C4-2B (cell line): ENCODE data around the gene MSI1.
A peak's percentile ranks its signal among the peaks of the same experiment; 100 is the strongest.

Experiments
- H3K27ac ChIP-seq: fragments of 450-650 bp; 2 replicates; pipeline ENCODE4 v1.5.1; 2017
- ZFX ChIP-seq: fragments of 450-650 bp; IDR thresholded peaks from 2 replicates; pipeline ENCODE4 v1.6.1; 2017
- TF ChIP-seq, protein P1 (sequence below): fragments of 450-650 bp; conservative IDR thresholded peaks from 2 replicates; pipeline ENCODE4 v1.5.1; 2017; ENCODE audit warnings: mild to moderate bottlenecking

Gene MSI1

DNA sequence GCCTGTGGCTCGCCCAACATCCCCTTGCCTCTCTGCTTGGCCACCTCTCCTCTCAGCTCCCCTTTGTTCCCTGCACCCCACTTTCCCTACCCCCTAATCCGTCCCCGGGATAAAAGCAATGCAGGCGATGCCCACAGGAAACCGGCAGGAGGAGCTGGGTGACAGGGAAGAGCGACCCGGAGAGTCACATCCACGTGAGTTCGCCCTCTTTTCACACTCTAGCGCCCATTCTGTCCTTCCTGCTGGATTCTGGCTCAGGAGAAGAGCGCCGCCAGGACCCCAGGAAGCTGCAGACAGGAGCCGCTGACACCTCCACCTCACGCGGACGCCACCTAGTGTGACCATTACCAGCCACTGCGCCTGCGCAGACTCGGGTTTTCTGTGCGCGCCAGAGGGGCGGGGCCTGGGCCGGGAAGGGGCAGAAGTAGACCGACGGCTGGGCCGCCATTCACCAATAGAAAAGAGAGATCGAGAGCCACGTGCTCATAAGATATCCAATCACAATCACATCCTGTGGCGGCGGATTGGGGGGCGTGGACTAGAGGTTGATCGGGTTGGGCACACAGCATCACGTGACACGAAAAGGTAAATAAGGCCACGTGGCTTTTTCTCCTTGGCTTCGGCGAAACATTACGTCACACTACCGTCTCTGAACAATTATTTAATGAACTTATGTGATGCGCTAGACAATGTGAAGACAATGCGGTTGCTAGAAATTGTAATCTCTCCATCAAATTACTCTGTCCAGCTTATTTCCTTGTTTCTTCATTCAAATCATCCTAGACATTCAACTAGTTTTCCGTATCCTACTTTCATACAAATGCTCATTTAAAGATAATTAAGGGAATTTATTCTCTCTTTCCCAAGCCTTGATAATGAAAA, 51.5 kb downstream of the MSI1 start:
- TF ChIP-seq ZFX: no peak
- TF ChIP-seq, protein P1, sequence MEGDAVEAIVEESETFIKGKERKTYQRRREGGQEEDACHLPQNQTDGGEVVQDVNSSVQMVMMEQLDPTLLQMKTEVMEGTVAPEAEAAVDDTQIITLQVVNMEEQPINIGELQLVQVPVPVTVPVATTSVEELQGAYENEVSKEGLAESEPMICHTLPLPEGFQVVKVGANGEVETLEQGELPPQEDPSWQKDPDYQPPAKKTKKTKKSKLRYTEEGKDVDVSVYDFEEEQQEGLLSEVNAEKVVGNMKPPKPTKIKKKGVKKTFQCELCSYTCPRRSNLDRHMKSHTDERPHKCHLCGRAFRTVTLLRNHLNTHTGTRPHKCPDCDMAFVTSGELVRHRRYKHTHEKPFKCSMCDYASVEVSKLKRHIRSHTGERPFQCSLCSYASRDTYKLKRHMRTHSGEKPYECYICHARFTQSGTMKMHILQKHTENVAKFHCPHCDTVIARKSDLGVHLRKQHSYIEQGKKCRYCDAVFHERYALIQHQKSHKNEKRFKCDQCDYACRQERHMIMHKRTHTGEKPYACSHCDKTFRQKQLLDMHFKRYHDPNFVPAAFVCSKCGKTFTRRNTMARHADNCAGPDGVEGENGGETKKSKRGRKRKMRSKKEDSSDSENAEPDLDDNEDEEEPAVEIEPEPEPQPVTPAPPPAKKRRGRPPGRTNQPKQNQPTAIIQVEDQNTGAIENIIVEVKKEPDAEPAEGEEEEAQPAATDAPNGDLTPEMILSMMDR: peak; percentile 56
- H3K27ac ChIP-seq: peak overlapping the region; percentile 80

DNA sequence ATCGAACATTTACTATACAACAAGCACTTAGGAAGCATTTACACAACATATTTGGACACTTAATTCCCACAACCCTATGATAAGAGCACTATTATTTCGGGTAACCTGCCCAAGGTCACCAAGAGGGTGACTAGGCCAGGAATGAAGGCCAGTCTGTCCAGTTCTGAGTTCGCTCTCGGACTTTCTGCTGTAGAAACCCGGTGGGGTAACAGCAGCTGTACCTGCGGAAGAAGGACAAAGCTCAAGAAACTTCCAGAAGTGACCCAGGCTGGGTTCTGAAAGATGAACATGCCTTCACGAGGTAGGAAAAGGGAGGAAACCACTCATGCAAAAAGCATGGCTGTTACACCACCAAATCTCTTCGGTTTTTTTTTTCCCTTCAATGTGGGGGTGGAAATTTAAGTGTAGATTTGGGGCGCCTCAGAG, 52.2 kb downstream of the MSI1 start:
- TF ChIP-seq, protein P1: no peak
- TF ChIP-seq ZFX: no peak
- peak overlapping the region; percentile 80 for H3K27ac ChIP-seq

DNA sequence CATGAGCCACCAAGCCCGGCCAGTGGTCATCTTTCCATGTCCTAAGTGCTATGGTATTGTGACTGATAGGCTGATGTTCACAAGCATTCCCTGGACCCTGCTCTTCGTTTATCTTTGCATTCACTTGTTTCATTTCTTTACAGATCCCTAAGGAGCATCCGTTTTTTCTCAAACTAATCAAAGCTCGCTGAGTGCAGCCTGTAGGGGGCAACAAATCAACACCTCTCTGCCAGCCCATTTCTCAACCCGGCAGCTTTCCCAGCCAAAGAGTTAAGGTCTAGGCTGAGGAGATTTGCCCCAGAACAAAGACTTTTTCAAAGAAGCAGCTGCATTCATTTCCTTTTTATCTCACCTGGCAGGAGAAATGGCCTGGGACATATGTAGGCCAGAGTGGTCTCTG, 54.7 kb downstream of the MSI1 start:
- H3K27ac ChIP-seq: no peak overlapping the region
- TF ChIP-seq, protein P1: peak; percentile 53
- TF ChIP-seq ZFX: no peak

DNA sequence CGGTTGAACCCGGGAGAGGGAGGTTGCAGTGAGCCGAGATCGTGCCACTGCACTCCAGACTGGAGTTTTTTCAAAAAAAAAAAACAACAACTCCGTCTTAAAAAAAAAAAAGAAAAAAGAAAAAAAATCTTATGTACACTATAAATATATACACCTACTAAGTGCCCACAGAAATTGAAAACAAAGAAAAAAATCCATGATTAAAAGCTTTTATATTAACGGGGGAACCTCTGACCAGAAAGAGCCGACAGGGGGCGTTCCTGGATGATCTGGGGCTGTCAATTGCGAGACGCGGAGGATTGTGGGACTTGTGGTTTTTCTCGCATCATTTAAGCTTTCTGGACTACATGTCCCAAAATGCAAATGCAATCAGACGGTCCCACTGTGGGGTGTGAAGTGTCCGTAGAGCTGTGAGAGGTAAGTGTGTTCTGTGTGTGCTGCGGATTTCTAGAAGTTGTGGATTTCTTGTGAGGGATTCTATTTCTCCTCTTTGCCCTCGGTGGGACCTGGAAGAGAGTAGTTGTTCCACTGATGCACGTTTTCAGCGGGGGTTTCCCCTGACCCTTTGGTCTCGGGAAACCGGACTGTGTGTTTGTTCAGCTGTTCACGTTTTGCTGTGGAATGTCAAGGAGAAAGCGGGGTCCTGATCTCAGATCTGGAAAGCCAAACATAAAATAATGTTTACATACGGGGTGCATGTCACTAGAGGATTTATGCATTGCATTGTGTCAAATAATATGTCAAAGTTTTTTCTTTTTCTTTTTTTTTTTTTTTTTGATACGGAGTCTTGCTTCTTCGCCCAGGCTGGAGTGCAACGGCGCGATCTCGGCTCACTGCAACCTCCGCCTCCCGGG, 66.8 kb downstream of the MSI1 start, which contains the start of gene SIRT4:
SIRT4 (plus strand) TSS at position 360 of the 854 bp plus-strand sequence. CDS start 1,241 bp downstream, outside the sequence.
- H3K27ac ChIP-seq: peak within 1 kb of the TSS; percentile 54

DNA sequence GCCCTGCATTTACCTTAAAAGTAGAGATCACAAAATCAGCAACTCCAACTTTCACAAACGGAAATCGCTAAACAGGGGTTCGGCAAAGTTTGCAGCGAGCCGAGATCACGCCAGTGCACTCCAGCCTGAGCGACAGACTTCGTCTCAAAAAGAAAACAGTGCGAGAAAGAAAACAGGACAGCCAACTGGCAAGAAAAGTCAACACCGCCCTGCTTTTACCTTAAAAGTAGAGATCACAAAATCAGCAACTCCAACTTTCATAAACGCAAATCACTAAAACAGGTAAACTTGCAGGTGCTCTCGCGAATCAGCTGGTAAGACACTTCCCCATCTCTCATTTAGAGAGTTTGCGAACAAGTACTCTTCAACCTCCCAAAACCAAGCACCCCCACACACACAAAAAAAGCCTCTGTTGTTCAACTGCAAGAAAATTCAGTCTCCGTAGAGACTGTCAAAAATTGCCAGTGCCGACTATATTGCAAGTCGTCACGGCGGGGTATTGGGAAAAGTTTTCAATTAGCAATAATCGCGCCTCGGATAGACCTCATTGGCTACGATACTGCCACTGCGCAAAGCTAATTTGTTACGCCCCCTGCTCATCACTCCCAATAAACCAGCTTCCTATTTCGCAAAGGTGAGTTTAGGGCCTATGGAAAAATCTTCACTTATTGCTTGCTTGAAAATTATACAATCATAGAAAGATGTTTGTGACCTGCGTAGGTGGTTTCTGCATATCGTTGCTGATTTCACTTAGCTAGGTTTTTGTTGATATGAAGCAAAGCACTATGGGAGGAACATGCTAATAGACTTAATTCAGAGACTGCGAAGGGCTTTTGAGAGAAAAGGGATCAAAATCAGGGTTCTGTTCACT, 76.1 kb downstream of the MSI1 start, which contains the start of gene RNU4-1:
RNU4-1 (minus strand) TSS at position 577 of the 871 bp plus-strand sequence.
- peak within 1 kb of the TSS; percentile 99 for H3K27ac ChIP-seq

More for the DNA sequence above, 66.8 kb downstream of the MSI1 start, which contains the start of gene SIRT4:
- TF ChIP-seq, protein P1: peak; percentile 94
- TF ChIP-seq ZFX: no peak

DNA sequence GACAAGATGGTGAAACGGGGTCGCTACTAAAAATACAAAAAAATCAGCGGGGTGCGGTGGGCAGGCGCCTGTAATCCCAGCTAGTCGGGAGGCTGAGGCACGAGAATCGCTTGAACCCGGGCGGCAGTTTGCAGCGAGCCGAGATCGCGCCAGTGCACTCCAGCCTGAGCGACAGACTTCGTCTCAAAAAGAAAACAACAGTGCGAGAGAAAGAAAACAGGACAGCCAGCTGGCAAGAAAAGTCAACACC, 76.6 kb downstream of the MSI1 start:
- peak overlapping the region; percentile 99 for H3K27ac ChIP-seq
- no peak for TF ChIP-seq ZFX
- TF ChIP-seq, protein P1: no peak

More for the DNA sequence above, 76.1 kb downstream of the MSI1 start, which contains the start of gene RNU4-1:
- TF ChIP-seq, protein P1: no peak
- TF ChIP-seq ZFX: no peak
